ENCODE data around the gene SFXN1.
"Not testable (repeated sequence)": the region's sequence is repeated elsewhere in the genome, so short reads cannot be mapped to it uniquely, and the experiment has no call there.

The SFXN1 gene

GRCh38 chr5:175494264-175495183, 16.2 kb downstream of the SFXN1 start:
- no peak for DNase-seq (ENCODE audit: low read depth)

GRCh38 chr5:175501759-175502158, 23.4 kb downstream of the SFXN1 start:
- DNase-seq (ENCODE audit: low read depth) = no peak

- peak; percentile 16 for DNase-seq (ENCODE audit: low read depth)
These were observed 29.3 kb downstream of the SFXN1 start for GRCh38 chr5:175507671-175508070.

- no peak for DNase-seq (ENCODE audit: low read depth)
These were observed 30.5 kb downstream of the SFXN1 start for GRCh38 chr5:175508896-175509295.

GRCh38 chr5:175513297-175513696, 34.9 kb downstream of the SFXN1 start:
- no peak for DNase-seq (ENCODE audit: low read depth)

- DNase-seq (ENCODE audit: low read depth) = no peak
These were observed 35.4 kb downstream of the SFXN1 start for GRCh38 chr5:175513726-175514125.

- DNase-seq (ENCODE audit: low read depth) = peak; percentile 18
These were observed 38.8 kb downstream of the SFXN1 start for GRCh38 chr5:175516933-175517823.

- peak; percentile 67 for DNase-seq (ENCODE audit: low read depth)
These were observed 39.6 kb downstream of the SFXN1 start for GRCh38 chr5:175517824-175518450.

GRCh38 chr5:175519006-175519405, 40.6 kb downstream of the SFXN1 start:
- DNase-seq (ENCODE audit: low read depth) = no peak

GRCh38 chr5:175520321-175520720, 42.0 kb downstream of the SFXN1 start:
- DNase-seq (ENCODE audit: low read depth) = no peak

- DNase-seq (ENCODE audit: low read depth) = no peak
These were observed 42.5 kb downstream of the SFXN1 start for GRCh38 chr5:175520873-175521272.

- no peak for DNase-seq (ENCODE audit: low read depth)
These were observed 43.0 kb downstream of the SFXN1 start for GRCh38 chr5:175521313-175521833.

GRCh38 chr5:175523292-175523691, 44.9 kb downstream of the SFXN1 start:
- no peak for DNase-seq (ENCODE audit: low read depth)

GRCh38 chr5:175524211-175524610, 45.9 kb downstream of the SFXN1 start:
- DNase-seq (ENCODE audit: low read depth) = no peak

- no peak for DNase-seq (ENCODE audit: low read depth)
These were observed 48.3 kb downstream of the SFXN1 start for GRCh38 chr5:175526691-175527090.

GRCh38 chr5:175531361-175531760, 53.0 kb downstream of the SFXN1 start:
- DNase-seq (ENCODE audit: low read depth) = no peak

- DNase-seq (ENCODE audit: low read depth) = peak; percentile 68
These were observed 55.9 kb downstream of the SFXN1 start for GRCh38 chr5:175534070-175534932.

GRCh38 chr5:175535331-175535730, 57.0 kb downstream of the SFXN1 start:
- DNase-seq (ENCODE audit: low read depth) = not testable (repeated sequence)

- no peak for DNase-seq (ENCODE audit: low read depth)
These were observed 57.4 kb downstream of the SFXN1 start for GRCh38 chr5:175535796-175536195.

GRCh38 chr5:175538576-175538975, 60.2 kb downstream of the SFXN1 start:
- no peak for DNase-seq (ENCODE audit: low read depth)

GRCh38 chr5:175539936-175540335, 61.6 kb downstream of the SFXN1 start:
- no peak for DNase-seq (ENCODE audit: low read depth)

Data from stimulated activated CD8-positive, alpha-beta memory T cell treated with anti-CD3 and anti-CD28 coated beads, Interleukin-12 subunit alpha, Interleukin-12 subunit beta, amount 100 ng/mL, for 1 hour (primary cell).